ENCODE results near the gene DGKB. TPM values are rescaled to one million over a fixed set of nuclear protein-coding genes. Genes with fewer than 3 reads are reported as not detected.

The DGKB gene
- total RNA-seq, 4 donors from 2014 or later = 0.27 to 0.88 (median 0.76) TPM; not detected in 1

DNA sequence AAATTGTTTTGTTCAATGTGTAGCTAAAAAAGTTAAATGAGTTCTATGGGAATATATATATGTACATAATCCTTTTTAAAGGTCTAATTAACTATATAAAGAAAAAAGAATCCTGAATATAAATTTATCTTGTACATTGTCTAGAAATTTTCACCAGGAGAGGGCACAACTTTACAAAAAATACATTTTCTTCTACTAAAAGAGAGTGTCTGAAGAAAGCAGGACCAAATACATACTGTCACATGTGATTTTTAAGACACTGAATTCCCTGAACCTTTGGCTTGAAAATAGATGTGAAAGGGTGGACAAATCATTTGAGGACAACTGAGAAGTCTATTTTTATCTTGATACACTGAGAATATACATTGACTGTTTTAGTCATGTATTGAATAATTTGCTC, 204.3 kb downstream of the DGKB start:
- TF ChIP-seq CTCF (IDR thresholded peaks at IDR 0.05) (no peak), POLR2A (IDR thresholded peaks at IDR 0.05) (no peak)
- H3K4me1 ChIP-seq = no peaks in the 10 kb centered on the region
- H3K9me3 ChIP-seq = no peaks in the 10 kb centered on the region
- H3K27ac ChIP-seq = no peak overlapping the region
- H3K36me3 ChIP-seq = no peaks in the 10 kb centered on the region
- H3K27me3 ChIP-seq = no peaks in the 10 kb centered on the region
- DNase-seq = no peak
- H3K4me3 ChIP-seq = no peak overlapping the region

DNA sequence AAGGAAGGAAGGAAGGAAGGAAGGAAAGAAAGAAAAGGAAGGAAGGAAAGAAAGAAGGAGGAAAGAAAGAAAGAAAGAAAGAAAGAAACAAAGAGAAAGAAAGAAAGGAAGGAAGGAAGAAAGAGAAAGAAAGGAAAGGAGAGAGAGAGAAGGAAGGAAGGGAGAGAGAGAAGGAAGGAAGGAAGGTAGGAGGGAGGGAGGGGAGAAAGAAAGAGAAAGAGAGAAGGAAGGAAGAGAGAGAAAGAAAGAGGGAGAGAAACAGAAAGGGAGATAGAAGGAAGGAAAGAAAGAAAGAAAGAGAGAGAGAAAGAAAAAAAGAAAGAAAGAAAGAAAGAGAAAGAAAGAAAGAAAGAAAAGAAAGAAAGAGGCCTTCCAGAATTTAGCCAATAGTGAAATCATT, 204.9 kb downstream of the DGKB start:
- no peaks in the 10 kb centered on the region for H3K27me3 ChIP-seq
- no peak for DNase-seq
- no peak for TF ChIP-seq POLR2A (IDR thresholded peaks at IDR 0.05)
- TF ChIP-seq CTCF (IDR thresholded peaks at IDR 0.05) = no peak
- no peaks in the 10 kb centered on the region for H3K9me3 ChIP-seq
- no peak overlapping the region for H3K4me3 ChIP-seq
- no peaks in the 10 kb centered on the region for H3K4me1 ChIP-seq
- H3K27ac ChIP-seq = no peak overlapping the region
- H3K36me3 ChIP-seq = no peaks in the 10 kb centered on the region

- no peak overlapping the region for H3K4me3 ChIP-seq
- DNase-seq = peak; percentile 35 to 74 (median 53)
- no peak overlapping the region for H3K27ac ChIP-seq
- H3K4me1 ChIP-seq = no peaks in the 10 kb centered on the region
- TF ChIP-seq CTCF (IDR thresholded peaks at IDR 0.05) (peak; percentile 39 to 82 (median 76)), POLR2A (IDR thresholded peaks at IDR 0.05) (no peak)
- H3K27me3 ChIP-seq = no peaks in the 10 kb centered on the region
- no peaks in the 10 kb centered on the region for H3K9me3 ChIP-seq
- H3K36me3 ChIP-seq = no peaks in the 10 kb centered on the region
These were observed 210.9 kb downstream of the DGKB start for GRCh38 chr7:14691597-14692203.

GRCh38 chr7:14691034-14691433, 211.5 kb downstream of the DGKB start:
- no peak overlapping the region for H3K4me3 ChIP-seq
- H3K4me1 ChIP-seq = no peaks in the 10 kb centered on the region
- TF ChIP-seq CTCF (IDR thresholded peaks at IDR 0.05) = no peak
- TF ChIP-seq POLR2A (IDR thresholded peaks at IDR 0.05) = no peak
- H3K27me3 ChIP-seq = no peaks in the 10 kb centered on the region
- no peak for DNase-seq
- H3K9me3 ChIP-seq = no peaks in the 10 kb centered on the region
- H3K36me3 ChIP-seq = no peaks in the 10 kb centered on the region
- H3K27ac ChIP-seq = no peak overlapping the region

- H3K27ac ChIP-seq = no peak overlapping the region
- TF ChIP-seq POLR2A (IDR thresholded peaks at IDR 0.05) (no peak), CTCF (IDR thresholded peaks at IDR 0.05) (no peak)
- no peaks in the 10 kb centered on the region for H3K4me1 ChIP-seq
- no peaks in the 10 kb centered on the region for H3K36me3 ChIP-seq
- no peak for DNase-seq
- H3K27me3 ChIP-seq = no peaks in the 10 kb centered on the region
- no peak overlapping the region for H3K4me3 ChIP-seq
- H3K9me3 ChIP-seq = no peaks in the 10 kb centered on the region
These were observed 212.1 kb downstream of the DGKB start for GRCh38 chr7:14690486-14690885.

DNA sequence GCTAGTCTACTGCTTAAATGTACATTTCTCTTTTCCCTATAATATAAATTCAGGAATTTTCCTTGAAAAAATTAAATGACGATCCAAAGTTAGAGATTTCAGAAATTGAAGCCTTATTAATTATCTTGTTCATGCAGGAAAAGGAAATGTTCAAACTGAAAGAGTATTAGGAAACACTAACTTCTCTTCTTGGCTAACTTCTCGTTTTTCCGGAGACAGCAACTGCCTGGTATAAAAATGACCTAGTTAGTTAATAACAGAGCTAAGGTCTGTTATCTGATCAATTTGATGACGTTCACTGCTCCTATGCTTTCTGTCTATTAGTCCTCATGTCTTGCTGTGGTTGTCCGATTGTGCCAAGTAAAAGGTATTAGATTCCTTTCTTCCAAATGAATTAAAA, 212.5 kb downstream of the DGKB start:
- Histone ChIP-seq H3K27ac (no peak overlapping the region), H3K9me3 (no peaks in the 10 kb centered on the region), H3K4me1 (no peaks in the 10 kb centered on the region), H3K4me3 (no peak overlapping the region), H3K27me3 (no peaks in the 10 kb centered on the region), H3K36me3 (no peaks in the 10 kb centered on the region)
- DNase-seq = no peak
- TF ChIP-seq CTCF (IDR thresholded peaks at IDR 0.05) (no peak), POLR2A (IDR thresholded peaks at IDR 0.05) (no peak)
